Kidney (tissue), 14 donors: ENCODE data around the gene CLMN. TPM values are rescaled to one million over a fixed set of nuclear protein-coding genes. Genes with fewer than 3 reads are reported as not detected.

Experiments
- DNase-seq, 5 donors: peaks; one replicate each; pipeline ENCODE4 v3.0.0-alpha.2; 2013 to 2020
- FAIRE-seq: peaks from 2 replicates; lab custom pipeline; 2012; peaks lifted over from hg19 to GRCh38; lab: Jason Lieb, UNC
- H3K27ac ChIP-seq, 2 donors: one replicate each; pipeline ENCODE4 v1.7.0; 2013; ENCODE audit warnings: low read depth in 2 of 2, low read length in 2 of 2, inconsistent platforms in 1 of 2
- H3K27me3 ChIP-seq: one replicate; pipeline ENCODE4 v1.7.1; 2013; ENCODE audit warnings: low read length, inconsistent platforms; ENCODE audit not compliant: control insufficient read depth, insufficient read depth
- H3K36me3 ChIP-seq, 3 donors: one replicate each; pipeline versions ENCODE4 v1.7.0 to v1.7.1; 2013; ENCODE audit warnings: low read length in 3 of 3, control low read depth in 1 of 3, inconsistent platforms in 1 of 3; ENCODE audit not compliant: insufficient read depth in 3 of 3, control insufficient read depth in 2 of 3
- H3K4me1 ChIP-seq, 3 donors: one replicate each; pipeline versions ENCODE4 v1.7.0 to v1.7.1; 2013; ENCODE audit warnings: low read length in 3 of 3, inconsistent platforms in 1 of 3, low read depth in 1 of 3; ENCODE audit not compliant: control insufficient read depth in 2 of 3, insufficient read depth in 2 of 3
- H3K4me3 ChIP-seq, 3 donors: one replicate each; pipeline versions ENCODE4 v1.7.0 to v1.8.1; 2013; ENCODE audit warnings: low read length in 3 of 3, control low read depth in 1 of 3, inconsistent platforms in 1 of 3
- H3K9ac ChIP-seq, 3 donors: one replicate each; pipeline versions ENCODE4 v1.7.0 to v1.7.1; 2013; ENCODE audit warnings: low read length in 3 of 3, control low read depth in 1 of 3, inconsistent platforms in 1 of 3
- H3K9me3 ChIP-seq, 3 donors: one replicate each; pipeline versions ENCODE4 v1.7.0 to v1.7.1; 2013; ENCODE audit warnings: low read length in 3 of 3, control low read depth in 1 of 3, inconsistent platforms in 1 of 3; ENCODE audit not compliant: control insufficient read depth in 2 of 3, insufficient read depth in 1 of 3
- intact Hi-C: fragments of 100-400 bp; cut with DNase I; formaldehyde crosslinking; loops from one replicate; pipeline ENCODE4 v1.11.1; 2022
- polyA plus RNA-seq: library from polyadenylated mRNA; stranded (reverse); fragments of 350-450 nt; fragmentation: Illumina TruSeq; extraction: RNeasy Lipid Tissue Mini Kit (QIAGEN cat#74804); gene quantifications from one replicate; pipeline ENCODE4 v1.2.3, GENCODE V29; 2014; ENCODE audit warnings: low read depth, low replicate concordance; ENCODE audit not compliant: insufficient read depth
- total RNA-seq: library from RNA; stranded (reverse); fragmentation: NEBNext Ultra II Directional; extraction: Animal tissue kit (Norgen Biotek cat#: 25700); gene quantifications from one replicate; pipeline ENCODE4 v1.2.1, GENCODE V29; 2021
- TF ChIP-seq, protein P1 (sequence below): IDR thresholded peaks from 3 replicates; pipeline ENCODE4 v1.5.1; 2012; ENCODE audit warnings: mild to moderate bottlenecking, moderate library complexity, borderline replicate concordance; ENCODE audit not compliant: insufficient read depth; ENCODE audit errors: extremely low read depth
- donor health status: control.
- donor health status: control.
- donor health status: control.
- donor health status: control.
- donor health status: control.
- donor health status: DM: yes; HTN: yes; CAD: no.
- donor health status: Normal renal cell carcinoma (clear cell type).

Gene CLMN
- total and polyA plus RNA-seq, 2 donors from 2014 or later, result 33.1 to 151 TPM

DNA sequence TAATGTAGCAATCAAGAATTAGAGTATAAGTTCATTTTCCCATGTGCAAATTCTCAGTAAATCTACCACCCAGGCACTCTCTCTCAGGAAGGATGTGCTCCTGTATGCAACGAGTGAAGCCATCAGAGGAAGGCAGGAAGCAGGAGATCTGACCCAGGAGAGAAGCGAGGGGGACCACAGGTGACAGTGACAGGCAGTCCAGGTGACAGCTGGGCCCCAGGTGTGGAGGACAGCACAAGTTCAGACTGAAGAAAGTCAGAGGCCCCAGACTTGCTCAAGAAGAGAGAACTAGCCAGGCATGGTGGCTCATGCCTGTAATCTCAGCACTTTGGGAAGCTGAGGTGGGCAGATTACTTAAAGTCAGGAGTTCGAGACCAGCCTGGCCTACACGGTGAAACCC lies 13.8 kb downstream of the CLMN start:
- no peak overlapping the region for H3K9ac ChIP-seq
- H3K9me3 ChIP-seq, result no peaks in the 10 kb centered on the region
- DNase-seq (no peak), FAIRE-seq (no peak)
- no peak overlapping the region for H3K27ac ChIP-seq
- H3K36me3 ChIP-seq, result no peaks in the 10 kb centered on the region
- TF ChIP-seq, protein P1, sequence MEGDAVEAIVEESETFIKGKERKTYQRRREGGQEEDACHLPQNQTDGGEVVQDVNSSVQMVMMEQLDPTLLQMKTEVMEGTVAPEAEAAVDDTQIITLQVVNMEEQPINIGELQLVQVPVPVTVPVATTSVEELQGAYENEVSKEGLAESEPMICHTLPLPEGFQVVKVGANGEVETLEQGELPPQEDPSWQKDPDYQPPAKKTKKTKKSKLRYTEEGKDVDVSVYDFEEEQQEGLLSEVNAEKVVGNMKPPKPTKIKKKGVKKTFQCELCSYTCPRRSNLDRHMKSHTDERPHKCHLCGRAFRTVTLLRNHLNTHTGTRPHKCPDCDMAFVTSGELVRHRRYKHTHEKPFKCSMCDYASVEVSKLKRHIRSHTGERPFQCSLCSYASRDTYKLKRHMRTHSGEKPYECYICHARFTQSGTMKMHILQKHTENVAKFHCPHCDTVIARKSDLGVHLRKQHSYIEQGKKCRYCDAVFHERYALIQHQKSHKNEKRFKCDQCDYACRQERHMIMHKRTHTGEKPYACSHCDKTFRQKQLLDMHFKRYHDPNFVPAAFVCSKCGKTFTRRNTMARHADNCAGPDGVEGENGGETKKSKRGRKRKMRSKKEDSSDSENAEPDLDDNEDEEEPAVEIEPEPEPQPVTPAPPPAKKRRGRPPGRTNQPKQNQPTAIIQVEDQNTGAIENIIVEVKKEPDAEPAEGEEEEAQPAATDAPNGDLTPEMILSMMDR, result no peak
- intact Hi-C loops, result no loop called here
- H3K4me1 ChIP-seq, result peaks cover 0 to 50% (median 35%) of the 10 kb centered on the region in 3 donors
- no peaks in the 10 kb centered on the region for H3K27me3 ChIP-seq
- H3K4me3 ChIP-seq, result no peak overlapping the region

DNA sequence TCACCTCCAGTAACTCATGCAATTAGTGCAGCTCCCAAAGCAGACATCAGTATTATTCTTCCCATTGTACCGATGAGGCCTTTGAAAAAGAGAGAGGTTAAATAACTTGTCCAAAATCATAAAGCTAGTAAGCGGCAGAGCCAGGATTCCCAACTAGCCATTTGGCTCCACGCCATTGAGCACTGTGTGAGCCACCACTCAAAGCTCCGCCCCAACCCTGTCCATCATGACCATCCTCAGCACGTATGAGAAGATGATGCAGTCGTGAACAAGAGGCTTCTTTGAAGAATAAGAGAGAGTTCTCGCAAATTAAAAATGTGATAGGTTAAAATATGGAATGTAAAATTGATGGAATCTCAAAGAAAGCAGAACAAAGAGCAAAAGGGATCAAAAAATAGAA lies 14.6 kb downstream of the CLMN start:
- Histone ChIP-seq H3K4me3 (no peak overlapping the region), H3K9me3 (no peaks in the 10 kb centered on the region), H3K36me3 (no peaks in the 10 kb centered on the region), H3K27me3 (no peaks in the 10 kb centered on the region), H3K9ac (no peak overlapping the region), H3K4me1 (peaks cover 0 to 47% (median 36%) of the 10 kb centered on the region in 3 donors), H3K27ac (no peak overlapping the region)
- intact Hi-C loops, result no loop called here
- FAIRE-seq, result no peak
- DNase-seq, result no peak
- TF ChIP-seq, protein P1, result no peak

- DNase-seq (no peak), FAIRE-seq (no peak)
- Histone ChIP-seq H3K27ac (no peak overlapping the region), H3K36me3 (no peaks in the 10 kb centered on the region), H3K4me1 (peaks cover 0 to 50% (median 41%) of the 10 kb centered on the region in 3 donors), H3K9me3 (no peaks in the 10 kb centered on the region), H3K27me3 (no peaks in the 10 kb centered on the region), H3K4me3 (no peak overlapping the region), H3K9ac (no peak overlapping the region)
- TF ChIP-seq, protein P1, result no peak
- intact Hi-C loops, result no loop called here
Observed at GRCh38 chr14:95304342-95304741, 15.4 kb downstream of the CLMN start.

DNA sequence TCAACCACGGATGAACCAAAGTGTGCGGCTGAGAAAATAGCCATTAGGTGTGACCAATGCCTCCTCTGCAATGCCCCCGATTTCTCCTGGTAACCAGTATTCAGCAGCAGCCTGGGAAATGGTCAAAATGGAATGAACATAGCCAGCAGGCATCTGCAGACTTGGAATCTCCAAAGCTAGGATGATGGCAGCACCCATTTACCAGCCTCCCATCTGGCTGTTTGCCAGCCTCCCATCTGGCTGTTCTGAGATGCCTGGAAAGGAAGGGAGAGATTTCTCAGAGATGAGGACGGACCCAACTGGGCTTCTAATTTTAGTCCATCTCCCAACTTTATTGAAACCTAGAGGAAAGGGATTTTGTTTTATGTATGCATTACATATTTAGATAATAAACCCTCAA lies 16.2 kb downstream of the CLMN start:
- TF ChIP-seq, protein P1, result no peak
- intact Hi-C loops, result no loop called here
- H3K4me1 ChIP-seq, result peaks cover 0 to 45% (median 41%) of the 10 kb centered on the region in 3 donors
- no peaks in the 10 kb centered on the region for H3K9me3 ChIP-seq
- H3K36me3 ChIP-seq, result no peaks in the 10 kb centered on the region
- no peak overlapping the region for H3K9ac ChIP-seq
- no peak overlapping the region for H3K4me3 ChIP-seq
- no peak overlapping the region for H3K27ac ChIP-seq
- no peaks in the 10 kb centered on the region for H3K27me3 ChIP-seq
- DNase-seq, result no peak
- FAIRE-seq, result no peak
